RWPE2 (cell line): Measurements from ENCODE around the gene ANKRD13B.
"Not testable (repeated sequence)": the region's sequence is repeated elsewhere in the genome, so short reads cannot be mapped to it uniquely, and the experiment has no call there.

ENCODE experiments used
- ATAC-seq: fragments of 200-7000 bp; cut with Tn5 transposase; 3 replicates; pipeline ENCODE4 v1.9.1; 2021; ENCODE audit warnings: low read depth
- DNase-seq: peaks from one replicate; pipeline ENCODE4 v3.0.0-alpha.2; 2020; ENCODE audit warnings: low spot score
- H3K27ac ChIP-seq: fragments of 450-650 bp; 2 replicates; pipeline ENCODE4 v1.5.1; 2017; ENCODE audit warnings: mild to moderate bottlenecking; ENCODE audit not compliant: poor library complexity, severe bottlenecking
- H3K27me3 ChIP-seq: fragments of 250-450 bp; sonication (Bioruptor Pico); 2 replicates; pipeline ENCODE4 v1.5.1; 2021; ENCODE audit warnings: mild to moderate bottlenecking, moderate library complexity; ENCODE audit not compliant: insufficient read depth, poor library complexity, severe bottlenecking
- H3K36me3 ChIP-seq: fragments of 250-450 bp; sonication (Bioruptor Pico); 2 replicates; pipeline ENCODE4 v1.5.1; 2020; ENCODE audit warnings: low read depth, mild to moderate bottlenecking, moderate library complexity
- H3K4me1 ChIP-seq: fragments of 250-450 bp; sonication (Bioruptor Pico); 2 replicates; pipeline ENCODE4 v1.5.1; 2021; ENCODE audit warnings: mild to moderate bottlenecking, moderate library complexity; ENCODE audit not compliant: insufficient read depth, poor library complexity, severe bottlenecking
- H3K4me3 ChIP-seq: fragments of 250-450 bp; sonication (Bioruptor Pico); 2 replicates; pipeline ENCODE4 v1.5.1; 2021; ENCODE audit warnings: mild to moderate bottlenecking, moderate library complexity; ENCODE audit not compliant: severe bottlenecking
- H3K9me3 ChIP-seq: fragments of 250-450 bp; sonication (Bioruptor Pico); 2 replicates; pipeline ENCODE4 v1.5.1; 2021; ENCODE audit warnings: mild to moderate bottlenecking, moderate library complexity; ENCODE audit not compliant: severe bottlenecking
- TF ChIP-seq, protein P1 (sequence below): fragments of 450-650 bp; IDR thresholded peaks from one replicate; pipeline ENCODE4 v1.5.1; 2017; ENCODE audit warnings: mild to moderate bottlenecking, moderate library complexity; ENCODE audit not compliant: poor library complexity, severe bottlenecking

The ANKRD13B gene

GRCh38 chr17:29648005-29648404, 55.1 kb downstream of the ANKRD13B start:
- Histone ChIP-seq H3K27ac (no peak overlapping the region), H3K4me3 (no peak overlapping the region), H3K4me1 (peaks cover 11% of the 10 kb centered on the region), H3K9me3 (no peaks in the 10 kb centered on the region), H3K36me3 (peaks cover 16% of the 10 kb centered on the region), H3K27me3 (no peaks in the 10 kb centered on the region)
- ATAC-seq (no peak), DNase-seq (no peak)
- TF ChIP-seq, protein P1, sequence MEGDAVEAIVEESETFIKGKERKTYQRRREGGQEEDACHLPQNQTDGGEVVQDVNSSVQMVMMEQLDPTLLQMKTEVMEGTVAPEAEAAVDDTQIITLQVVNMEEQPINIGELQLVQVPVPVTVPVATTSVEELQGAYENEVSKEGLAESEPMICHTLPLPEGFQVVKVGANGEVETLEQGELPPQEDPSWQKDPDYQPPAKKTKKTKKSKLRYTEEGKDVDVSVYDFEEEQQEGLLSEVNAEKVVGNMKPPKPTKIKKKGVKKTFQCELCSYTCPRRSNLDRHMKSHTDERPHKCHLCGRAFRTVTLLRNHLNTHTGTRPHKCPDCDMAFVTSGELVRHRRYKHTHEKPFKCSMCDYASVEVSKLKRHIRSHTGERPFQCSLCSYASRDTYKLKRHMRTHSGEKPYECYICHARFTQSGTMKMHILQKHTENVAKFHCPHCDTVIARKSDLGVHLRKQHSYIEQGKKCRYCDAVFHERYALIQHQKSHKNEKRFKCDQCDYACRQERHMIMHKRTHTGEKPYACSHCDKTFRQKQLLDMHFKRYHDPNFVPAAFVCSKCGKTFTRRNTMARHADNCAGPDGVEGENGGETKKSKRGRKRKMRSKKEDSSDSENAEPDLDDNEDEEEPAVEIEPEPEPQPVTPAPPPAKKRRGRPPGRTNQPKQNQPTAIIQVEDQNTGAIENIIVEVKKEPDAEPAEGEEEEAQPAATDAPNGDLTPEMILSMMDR, result no peak

GRCh38 chr17:29649359-29649758, 56.4 kb downstream of the ANKRD13B start:
- no peak overlapping the region for H3K27ac ChIP-seq

GRCh38 chr17:29650396-29650795, 57.5 kb downstream of the ANKRD13B start:
- Histone ChIP-seq H3K27ac (no peak overlapping the region), H3K27me3 (no peaks in the 10 kb centered on the region), H3K36me3 (peaks cover 17% of the 10 kb centered on the region), H3K4me1 (peaks cover 8% of the 10 kb centered on the region), H3K4me3 (no peak overlapping the region), H3K9me3 (no peaks in the 10 kb centered on the region)
- ATAC-seq, result no peak
- TF ChIP-seq, protein P1, result no peak
- DNase-seq, result no peak

More at GRCh38 chr17:29649359-29649758, 56.4 kb downstream of the ANKRD13B start:
- no peaks in the 10 kb centered on the region for H3K9me3 ChIP-seq
- no peak overlapping the region for H3K4me3 ChIP-seq
- no peaks in the 10 kb centered on the region for H3K27me3 ChIP-seq
- DNase-seq (no peak), ATAC-seq (no peak)
- peaks cover 11% of the 10 kb centered on the region for H3K4me1 ChIP-seq
- TF ChIP-seq, protein P1, result no peak
- H3K36me3 ChIP-seq, result peaks cover 16% of the 10 kb centered on the region

- H3K36me3 ChIP-seq, H3K27me3 ChIP-seq, ATAC-seq, H3K4me1 ChIP-seq, DNase-seq, H3K4me3 ChIP-seq, H3K9me3 ChIP-seq, H3K27ac ChIP-seq: not testable (repeated sequence)
These were observed 59.0 kb downstream of the ANKRD13B start for GRCh38 chr17:29651913-29652312.

GRCh38 chr17:29652976-29653375, 60.0 kb downstream of the ANKRD13B start:
- TF ChIP-seq, protein P1, result no peak
- Histone ChIP-seq H3K4me1 (no peaks in the 10 kb centered on the region), H3K4me3 (no peak overlapping the region), H3K27me3 (no peaks in the 10 kb centered on the region), H3K36me3 (peaks cover 8% of the 10 kb centered on the region; the same call in 1 of the 2 replicates), H3K27ac (no peak overlapping the region), H3K9me3 (no peaks in the 10 kb centered on the region)
- ATAC-seq, result no peak
- DNase-seq, result no peak
